GM19324 (cell line): ENCODE data around the gene GVQW3.

Source experiments
- ATAC-seq: cut with Tn5 transposase; IDR thresholded peaks from one replicate; pipeline ENCODE4 v1.9.1; 2021; ENCODE audit warnings: mild to moderate bottlenecking, moderate library complexity; ENCODE audit not compliant: unreplicated experiment, low FRiP score

The GVQW3 gene

DNA sequence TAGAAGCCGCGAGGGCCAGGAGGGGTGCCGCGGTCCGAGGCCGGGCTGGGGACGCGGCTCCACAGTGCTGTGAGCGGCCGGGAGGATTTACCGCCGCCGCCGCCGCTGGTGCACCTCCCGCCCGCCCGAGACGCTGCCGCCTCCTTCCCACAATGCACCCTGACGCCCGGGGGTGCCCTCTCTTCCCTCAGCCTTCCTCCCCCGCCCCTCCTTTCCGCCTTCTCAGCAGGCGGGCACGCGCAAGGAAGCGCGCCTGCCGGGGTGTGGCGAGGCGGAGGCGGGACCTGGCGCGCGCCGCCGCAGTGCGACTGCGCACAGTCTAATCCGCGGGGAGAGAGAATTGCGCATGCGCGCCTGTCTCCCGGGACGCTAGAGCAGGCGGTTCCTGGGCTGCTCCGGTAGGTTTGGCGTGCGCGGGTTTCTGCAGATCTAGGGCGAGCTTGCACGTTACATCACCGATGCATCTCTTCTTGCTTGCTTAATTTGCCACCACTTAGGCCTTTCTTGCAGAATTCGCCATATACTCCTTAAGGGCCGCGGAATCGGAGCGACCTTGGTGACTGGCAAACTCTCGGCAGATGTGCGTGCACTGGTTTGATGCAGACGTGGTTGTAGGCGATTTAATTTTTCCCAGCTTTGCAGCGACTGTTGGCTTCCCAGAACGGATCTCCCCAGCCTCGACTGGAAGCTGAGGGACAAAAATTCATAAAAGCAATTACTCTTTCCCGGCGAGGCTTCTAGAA, at the start of gene GVQW3, which contains the start of gene THAP12:
GVQW3 (plus strand) TSS at position 347 of the 743 bp plus-strand sequence. CDS start 506 bp downstream, outside the sequence.
THAP12 (minus strand) TSS at position 156 of the 743 bp plus-strand sequence. CDS start 296 bp downstream, outside the sequence.
- peak; percentile 89 for ATAC-seq

DNA sequence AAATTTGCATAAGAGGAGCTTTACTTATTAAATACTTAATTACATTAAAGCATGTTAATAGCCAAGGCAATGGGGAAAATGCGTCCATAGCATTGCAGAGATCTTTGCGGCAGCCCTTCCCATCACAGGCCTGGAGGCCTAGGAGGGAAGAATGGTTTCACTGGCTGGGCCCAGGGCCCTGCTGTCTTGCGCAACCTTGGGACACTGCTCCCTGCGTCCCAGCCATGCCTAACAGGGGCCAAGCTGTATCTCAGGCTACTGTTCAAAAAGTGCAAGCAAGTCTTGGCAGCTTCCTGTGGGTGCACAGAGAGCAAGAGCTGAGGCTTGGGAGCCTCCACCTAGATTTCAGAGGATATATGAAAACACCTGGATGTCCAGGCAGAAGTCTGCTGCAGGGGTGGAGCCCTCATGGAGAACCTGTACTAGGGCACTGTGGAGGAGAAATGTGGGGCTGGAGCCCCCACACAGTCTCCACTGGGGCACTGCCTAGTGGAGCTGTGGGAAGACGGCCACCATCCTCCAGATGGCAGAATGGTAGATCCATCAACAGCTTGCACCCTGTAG, 46.2 kb upstream of the GVQW3 start:
- no peak for ATAC-seq

DNA sequence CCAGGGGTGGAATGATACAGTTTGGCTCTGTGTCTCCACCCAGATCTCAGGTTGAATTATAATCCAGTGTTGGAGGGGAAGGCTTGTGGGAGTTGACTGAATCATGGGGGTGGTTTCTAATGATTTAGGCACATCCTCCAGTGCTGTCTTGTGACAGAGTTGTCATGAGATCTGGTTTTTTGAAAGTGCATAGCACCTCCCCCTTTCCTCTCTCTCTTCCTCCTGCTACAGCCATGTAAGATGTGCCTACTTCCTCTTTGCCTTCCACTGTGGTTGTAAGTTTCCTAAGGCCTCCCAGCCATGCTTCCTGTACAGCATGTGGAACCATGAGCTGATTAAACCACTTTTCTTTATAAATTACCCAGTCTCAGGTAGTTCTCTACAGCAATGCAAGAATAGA, 45.3 kb upstream of the GVQW3 start:
- no peak for ATAC-seq

DNA sequence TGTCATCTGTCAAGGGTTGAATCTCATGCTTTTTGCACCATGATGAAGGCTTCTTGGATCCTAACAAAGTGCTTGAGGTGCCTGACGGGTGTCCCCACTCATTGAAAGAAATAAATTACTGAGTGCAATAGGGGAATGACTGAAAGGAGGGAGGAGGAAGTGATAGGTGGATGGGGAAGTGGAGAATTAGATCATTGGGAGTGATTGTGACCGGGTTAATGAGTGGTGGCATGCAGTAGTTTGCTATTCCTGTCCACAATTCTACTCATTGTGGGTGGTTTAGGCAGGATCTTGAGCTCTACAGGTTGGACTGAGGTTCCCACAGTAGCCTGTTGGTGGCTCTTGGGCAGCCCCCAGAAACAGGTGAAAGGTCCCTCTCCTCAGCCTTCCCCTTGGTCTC, 44.5 kb upstream of the GVQW3 start:
- no peak for ATAC-seq

DNA sequence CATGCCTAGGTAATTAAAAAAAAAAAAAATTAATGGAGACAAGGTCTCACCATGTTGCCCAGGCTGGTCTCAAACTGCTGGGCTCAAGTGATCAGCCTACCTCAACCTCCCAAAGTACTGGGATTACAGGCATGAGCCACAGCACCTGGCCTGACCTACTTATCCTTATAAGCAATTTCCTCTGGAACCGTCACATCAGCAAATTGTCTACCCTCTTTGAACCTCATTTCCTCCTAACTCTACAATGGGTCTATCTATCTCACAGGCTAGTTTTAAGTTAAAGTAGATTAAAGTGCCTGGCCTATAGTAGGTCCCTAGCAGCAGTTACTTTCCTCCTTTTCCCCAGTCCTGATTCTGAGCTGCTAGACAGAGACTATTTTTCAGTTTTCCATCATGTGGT, 43.7 kb upstream of the GVQW3 start:
- no peak for ATAC-seq

DNA sequence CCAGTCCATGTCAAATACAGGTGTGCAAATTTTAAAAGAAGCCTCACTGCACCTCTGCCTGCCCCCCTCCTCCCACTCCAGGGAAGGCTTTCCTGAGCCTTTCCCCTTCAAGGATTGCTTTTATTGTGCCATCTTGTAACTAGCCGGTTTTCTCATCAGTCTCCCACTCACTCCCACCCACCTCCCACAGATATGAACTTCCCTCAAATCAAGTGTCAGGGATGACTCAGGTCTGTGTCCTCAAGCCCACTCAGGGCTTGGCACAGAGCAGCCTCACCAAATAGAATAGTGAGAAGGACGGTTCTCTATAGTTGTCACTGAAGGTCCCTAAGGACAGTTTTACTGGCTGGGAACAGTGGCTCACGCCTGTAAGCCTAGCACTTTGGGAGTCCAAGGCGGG, 43.2 kb upstream of the GVQW3 start:
- no peak for ATAC-seq

DNA sequence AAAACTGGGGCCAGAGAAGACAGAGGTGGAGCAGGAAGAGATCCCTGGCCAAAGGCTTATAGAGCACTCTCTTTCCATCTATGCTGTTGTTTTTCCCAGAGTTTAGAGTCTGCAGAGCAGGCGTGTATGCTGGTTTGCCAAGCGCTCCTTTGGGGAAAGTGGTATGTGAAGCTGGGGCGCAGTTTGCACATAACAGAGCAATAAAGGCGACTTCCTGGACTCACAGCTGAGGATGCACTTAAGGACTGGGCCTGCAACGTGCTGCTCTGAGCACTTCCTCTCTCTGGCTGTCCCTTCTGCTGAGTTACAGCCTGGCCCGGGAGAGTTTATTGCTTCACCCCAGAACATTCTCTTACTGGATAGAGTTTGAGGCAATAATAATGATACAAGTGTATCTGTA, 41.9 kb upstream of the GVQW3 start:
- ATAC-seq, result no peak

DNA sequence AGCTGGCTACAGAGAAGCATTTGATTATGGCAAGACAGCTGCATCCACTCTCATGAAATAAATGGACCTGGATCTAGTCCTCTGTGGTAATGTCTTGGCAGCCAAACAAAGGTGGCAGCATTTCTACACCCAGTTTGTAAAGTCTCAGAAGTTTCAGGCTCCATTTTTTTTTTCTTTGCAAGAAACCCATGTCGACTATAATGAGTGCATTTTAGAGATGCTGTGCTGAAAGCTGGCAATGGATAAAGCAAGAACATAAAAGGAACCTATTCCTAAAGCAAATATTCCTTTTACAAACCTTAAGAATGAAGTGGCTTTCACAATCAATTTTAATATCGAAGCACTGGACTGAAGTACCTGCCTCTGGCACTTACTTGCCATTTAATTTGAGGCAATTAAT, 33.7 kb upstream of the GVQW3 start:
- ATAC-seq, result no peak

DNA sequence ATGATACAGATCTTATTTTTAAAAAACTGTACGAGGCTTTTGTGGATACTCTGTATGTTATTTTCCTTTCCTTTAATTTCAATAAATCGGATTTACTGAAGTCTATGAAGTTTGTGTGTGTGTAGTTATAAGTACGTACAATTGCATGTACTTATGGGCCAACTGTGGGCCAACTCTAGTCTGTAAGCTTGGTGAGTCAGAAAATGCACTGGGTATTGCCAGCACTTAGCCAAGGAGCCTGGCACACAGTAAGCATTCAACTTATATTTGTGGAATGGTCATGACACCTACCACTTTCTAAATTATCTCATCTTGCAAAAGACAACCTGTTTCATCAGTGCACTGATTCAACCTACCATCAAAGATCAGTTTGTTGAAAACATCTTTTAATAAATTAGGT, 32.8 kb upstream of the GVQW3 start:
- ATAC-seq, result no peak

DNA sequence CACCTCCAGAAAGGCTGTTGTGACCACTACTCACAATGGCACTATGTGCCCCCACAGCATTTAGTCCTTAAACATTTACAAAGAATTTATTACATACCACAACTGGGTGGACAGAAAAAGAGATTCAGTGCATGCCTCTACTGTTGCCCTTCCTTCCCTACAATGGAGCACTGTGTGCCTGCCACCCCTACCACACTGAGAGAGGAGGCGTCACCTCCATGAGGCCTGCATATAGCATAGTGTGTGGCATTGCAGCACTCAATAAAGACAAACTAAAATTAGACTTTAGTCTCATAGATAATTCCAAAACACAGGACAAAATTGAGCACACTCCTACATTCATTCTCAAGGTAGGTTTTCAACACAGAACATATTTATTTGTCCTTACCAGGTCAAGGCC, 26.0 kb upstream of the GVQW3 start:
- no peak for ATAC-seq

DNA sequence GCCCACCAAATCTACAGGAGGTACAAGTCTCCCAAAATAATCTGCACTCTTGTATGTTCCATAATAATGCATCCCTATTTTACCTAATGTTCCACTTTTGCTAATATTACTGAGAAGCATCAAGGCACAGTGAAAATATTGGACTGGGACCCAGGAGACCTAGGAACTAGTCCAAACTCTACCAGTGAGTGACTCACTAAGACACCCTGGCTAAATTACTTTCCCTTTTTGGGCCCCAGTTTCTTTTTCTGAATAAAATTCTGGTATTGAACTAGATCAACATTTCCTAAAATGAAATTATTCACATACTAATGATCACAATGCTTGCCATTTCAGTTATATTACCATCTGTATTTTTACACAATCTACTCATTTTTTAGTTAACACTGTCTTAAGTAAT, 19.7 kb upstream of the GVQW3 start:
- no peak for ATAC-seq

DNA sequence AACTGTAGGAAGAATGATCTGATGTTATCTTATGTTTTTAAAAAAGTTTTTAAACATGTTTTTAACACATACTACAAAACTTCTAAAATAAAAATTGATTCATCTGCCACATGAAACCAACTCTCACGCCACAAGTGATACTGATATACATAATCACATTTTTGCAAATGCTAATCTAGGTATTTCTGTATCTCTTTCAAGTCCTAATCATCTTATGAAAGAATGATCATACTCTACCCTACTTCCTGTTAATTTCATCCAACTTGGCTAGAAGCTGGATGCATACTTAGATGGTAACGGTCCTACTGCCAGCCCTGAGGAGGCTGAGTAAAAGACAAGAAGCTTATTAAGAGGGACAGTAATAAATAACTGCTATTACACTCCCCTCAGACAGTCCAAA, 19.3 kb upstream of the GVQW3 start:
- ATAC-seq, result no peak

DNA sequence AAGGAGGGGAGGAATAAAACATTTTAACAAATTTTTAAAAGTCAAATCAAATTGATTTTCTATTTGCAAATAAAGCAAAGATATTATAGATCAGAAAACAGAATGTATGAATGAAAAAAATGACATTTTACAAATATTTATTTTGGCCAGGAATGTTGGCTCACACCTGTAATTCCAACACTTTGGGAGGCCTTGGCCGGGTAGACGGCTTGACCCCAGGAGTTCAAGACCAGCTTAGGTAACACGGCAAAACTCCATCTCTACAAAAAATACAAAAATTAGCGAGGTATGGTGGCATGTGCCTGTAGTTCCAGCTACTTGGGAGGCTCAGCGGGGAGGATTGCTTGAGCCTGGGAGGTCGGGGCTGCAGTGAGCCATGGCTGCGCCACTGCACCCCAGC, 18.4 kb upstream of the GVQW3 start:
- ATAC-seq, result no peak

DNA sequence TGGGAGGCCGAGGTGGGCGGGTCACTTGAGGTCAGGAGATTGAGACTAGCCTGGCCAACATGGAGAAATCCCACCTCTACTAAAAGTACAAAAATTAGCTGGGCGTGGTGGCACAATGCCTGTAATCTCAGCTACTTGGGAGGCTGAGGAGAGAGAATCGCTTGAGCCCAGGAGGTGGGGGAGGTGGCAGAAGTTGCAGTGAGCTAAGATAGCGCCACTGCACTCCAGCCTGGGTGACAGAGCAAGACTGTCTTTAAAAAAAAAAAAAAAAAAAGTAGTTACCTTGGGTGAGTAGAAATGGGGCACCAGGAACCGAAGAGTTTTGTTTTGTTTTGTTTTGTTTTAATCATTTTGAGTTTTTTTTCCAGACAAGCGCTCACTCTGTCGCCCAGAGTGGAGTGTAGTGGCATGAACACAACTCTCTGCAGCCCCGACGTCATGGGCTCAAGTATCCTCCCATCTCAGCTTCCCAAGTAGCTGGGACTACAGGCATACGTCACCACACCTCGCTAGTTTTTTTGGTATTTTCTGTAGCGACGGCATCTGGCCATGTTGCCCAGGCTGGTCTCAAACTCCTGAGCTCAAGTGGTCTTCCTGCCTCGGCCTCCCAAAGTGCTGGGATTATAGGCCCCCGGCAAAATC, 16.0 kb upstream of the GVQW3 start:
- no peak for ATAC-seq

DNA sequence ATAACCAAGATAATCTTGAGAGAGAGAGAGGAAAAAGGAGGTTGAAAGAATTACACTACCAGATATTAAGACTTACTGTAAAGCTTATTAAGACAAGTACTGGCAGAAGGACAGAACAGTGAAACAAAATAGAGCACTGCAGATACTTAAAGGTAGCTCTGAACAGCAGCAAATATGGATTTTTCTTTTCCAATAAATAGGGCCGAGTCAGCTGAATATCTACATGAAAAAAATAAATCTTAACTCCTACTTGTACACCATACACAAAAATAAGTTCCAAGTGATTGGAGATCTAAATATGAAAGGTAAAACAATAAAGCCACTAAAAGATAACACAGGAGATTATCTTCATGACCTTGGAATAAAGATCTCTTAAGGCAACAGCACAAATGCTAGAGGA, 12.6 kb upstream of the GVQW3 start:
- ATAC-seq, result no peak

DNA sequence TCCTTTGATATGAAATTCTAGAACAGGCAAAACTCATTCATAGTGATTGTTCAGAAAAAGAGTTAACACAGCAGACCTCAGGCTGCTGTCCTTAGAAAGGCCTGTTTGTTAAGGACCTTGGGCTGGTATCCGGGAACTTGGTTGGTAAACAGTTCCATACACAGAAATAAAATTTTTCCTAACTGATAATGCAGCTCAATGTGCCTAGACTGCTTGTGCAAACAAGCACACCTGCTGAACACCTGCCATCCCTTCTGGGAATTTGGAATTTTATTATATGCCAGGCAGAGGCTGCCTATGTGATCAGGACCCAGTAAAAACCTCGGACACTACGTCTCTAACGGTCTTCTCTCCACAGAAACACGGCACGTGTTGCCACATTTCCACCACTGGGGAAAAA, 11.7 kb upstream of the GVQW3 start:
- no peak for ATAC-seq

DNA sequence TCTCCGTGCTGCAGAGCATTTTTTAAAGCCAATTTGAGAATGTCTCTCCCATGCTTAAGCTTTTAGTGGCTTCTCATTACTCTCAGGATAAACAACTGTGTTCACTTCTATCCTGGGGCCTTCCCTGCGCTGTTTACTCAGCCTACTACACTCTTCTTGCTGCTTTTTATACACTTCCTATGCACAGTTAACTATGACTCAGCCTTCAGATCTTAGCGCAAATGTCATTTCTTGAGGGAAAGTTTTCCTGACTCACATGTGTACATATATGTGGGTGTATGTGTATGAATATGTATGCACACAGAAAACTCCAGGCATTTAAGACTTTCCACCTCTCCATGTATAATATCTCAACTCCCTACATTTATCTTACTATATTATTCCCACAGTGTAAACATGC, 10.0 kb upstream of the GVQW3 start:
- no peak for ATAC-seq

DNA sequence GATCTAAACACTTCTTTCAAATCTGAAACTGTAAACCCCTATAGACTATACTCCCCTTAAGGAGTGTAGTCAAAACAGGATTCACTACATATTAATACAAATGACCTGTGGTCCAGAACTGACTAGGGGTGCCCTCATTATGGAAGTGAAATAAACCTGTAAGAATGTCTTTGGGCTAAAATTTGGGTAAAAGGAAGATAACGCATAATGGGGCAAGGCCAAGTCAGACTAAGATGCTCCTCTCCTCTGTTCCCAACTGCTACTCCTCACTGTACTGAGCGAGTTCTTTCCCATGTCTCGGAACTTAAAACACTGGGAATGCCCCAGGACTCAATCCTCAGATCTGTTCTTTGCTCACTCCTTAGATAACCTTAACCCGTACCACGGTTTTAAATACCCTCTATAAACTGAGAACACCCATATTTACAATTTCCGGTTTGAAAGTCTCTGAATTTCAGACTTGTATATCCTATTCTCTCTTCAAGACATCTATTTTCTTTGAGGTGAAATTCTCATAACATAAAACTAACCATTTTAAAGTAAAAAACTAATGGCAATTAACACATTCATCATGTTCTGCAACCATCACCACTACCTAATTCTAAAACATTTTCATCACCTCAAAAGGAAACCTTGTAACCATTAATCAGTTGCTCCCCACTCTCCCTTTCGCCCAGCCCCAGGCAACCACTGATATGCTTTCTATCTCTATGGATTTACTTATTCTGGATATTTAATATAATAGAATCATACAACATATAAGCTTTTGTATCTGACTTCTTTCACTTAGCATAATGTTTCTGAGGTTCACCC, 4.2 kb upstream of the GVQW3 start:
- ATAC-seq, result no peak

DNA sequence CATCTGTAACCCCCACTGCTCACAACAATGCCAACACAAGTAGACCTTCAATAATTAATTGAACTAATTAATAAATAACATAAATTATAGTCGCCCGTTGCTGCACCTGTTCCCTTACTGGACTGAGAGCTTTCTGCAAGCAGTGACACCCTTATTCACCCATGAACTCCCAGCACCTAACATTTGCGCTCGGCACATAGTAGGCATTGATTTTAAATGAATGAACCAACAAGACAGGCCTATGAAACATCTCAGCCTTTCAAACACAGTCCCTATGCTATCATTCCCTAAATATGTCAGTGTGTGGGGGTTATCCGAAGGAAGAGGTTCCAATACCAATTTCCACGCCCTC, 1.3 kb upstream of the GVQW3 start:
- ATAC-seq, result no peak

DNA sequence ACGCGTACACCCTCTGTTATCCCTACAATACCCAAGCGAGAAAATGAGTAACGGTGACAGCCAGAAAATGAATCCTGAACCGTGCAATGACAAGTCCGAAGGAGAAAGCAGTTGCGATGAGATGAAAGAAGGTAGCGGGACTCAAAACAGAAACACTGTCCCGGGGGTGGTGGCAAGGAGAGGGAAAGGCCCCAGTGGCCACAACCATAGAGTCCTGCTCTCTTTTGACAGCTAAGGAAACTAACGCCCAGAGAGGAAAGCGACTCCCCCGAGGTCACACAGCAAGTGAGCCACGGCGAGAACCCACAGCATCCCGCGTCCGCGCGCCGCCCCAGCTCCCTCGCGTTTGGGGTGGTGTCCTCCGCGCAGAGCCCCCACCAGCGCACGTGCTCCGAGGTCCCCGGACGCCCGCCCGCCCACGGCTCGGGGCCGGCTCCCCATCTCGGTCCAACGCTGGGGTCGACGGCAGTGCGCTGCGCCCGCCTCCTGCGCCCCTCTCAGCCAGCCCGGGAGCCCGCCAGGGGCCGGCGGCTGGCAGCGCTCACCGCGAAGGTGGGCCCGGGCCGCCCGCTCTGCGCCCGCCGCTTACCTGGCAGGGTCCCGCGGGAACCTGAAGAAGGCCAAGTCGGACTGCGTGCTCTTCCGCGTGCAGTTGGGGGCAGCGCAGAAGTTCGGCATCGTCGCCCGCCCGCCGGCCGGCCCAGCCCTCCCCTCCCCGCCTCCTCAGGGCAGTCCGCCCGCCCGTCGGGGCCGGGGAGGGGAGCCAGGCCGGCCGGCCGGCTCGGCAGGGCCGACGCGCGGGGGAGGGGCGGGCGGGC, 755 bp upstream of the GVQW3 start:
- no peak for ATAC-seq
